Measurements from ENCODE around the gene ACLY. TPM values are rescaled to one million over a fixed set of nuclear protein-coding genes. Genes with fewer than 3 reads are reported as not detected.
"Not testable (repeated sequence)": the region's sequence is repeated elsewhere in the genome, so short reads cannot be mapped to it uniquely, and the experiment has no call there.

The ACLY gene
- total and polyA plus RNA-seq, 5 donors, result 23.0 to 50.8 (median 36.6) TPM

DNA sequence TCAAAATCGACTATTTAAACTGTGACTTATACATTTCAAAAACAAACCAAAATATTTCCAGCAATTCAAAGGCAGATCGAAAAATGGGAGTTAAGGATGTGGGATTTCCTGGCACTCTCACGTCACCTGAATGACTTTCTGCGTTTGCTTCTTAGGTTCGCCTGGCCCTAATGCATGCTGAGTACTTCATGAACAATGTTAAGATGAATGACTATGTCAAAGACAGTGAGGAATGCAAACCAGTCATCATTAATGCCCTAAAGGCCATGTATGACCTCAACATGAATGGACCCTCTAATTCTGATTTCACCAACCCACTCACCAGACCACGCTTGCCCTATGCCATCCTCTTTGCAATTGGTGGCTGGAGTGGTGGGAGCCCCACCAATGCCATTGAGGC lies 73.8 kb downstream of the ACLY start:
- intact Hi-C loops (cut with DNase I), result no loop called here

DNA sequence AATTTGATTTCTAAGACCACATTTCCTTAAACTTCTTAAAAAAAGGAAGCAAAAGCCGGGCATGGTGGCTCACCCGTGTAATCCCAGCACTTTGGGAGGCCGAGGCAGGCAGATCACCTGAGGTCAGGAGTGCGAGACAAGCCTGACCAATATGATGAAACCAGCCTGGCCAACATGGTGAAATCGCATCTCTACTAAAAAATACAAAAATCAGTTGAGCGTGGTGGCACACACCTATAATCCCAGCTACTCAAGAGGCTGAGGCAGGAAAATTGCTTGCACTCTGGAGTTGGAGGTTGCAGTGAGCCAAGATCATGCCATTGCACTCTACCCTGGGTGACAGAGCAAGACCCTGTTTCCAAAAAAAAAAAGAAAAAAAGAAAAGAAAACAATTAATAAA lies 78.0 kb downstream of the ACLY start:
- H3K4me3 ChIP-seq (ENCODE audit: low read length); intact Hi-C loops (cut with DNase I): not testable (repeated sequence)

More for the DNA sequence above, 73.8 kb downstream of the ACLY start:
- ATAC-seq (no peak), DNase-seq (no peak)
- WGBS, result 92% methylated on average over 6 of the region's 6 CpGs
- Histone ChIP-seq H3K9me3 (ENCODE audit: control insufficient read depth, low read length) (no peaks in the 10 kb centered on the region), H3K27ac (ENCODE audit: low read length) (no peak overlapping the region), H3K4me3 (ENCODE audit: low read length) (no peak overlapping the region), H3K4me1 (ENCODE audit: control insufficient read depth, insufficient read depth, low read length) (no peaks in the 10 kb centered on the region), H3K27me3 (ENCODE audit: control insufficient read depth, insufficient read depth) (no peaks in the 10 kb centered on the region)

GRCh38 chr17:41839448-41839847 lies 79.3 kb downstream of the ACLY start:
- H3K4me3 ChIP-seq (ENCODE audit: low read length); ATAC-seq; H3K27me3 ChIP-seq (ENCODE audit: control insufficient read depth, insufficient read depth); intact Hi-C loops (cut with DNase I); H3K4me1 ChIP-seq (ENCODE audit: control insufficient read depth, insufficient read depth, low read length); H3K27ac ChIP-seq (ENCODE audit: low read length); DNase-seq; H3K9me3 ChIP-seq (ENCODE audit: control insufficient read depth, low read length): not testable (repeated sequence)
- 99% methylated on average over 2 of the region's 2 CpGs for WGBS

More for the DNA sequence above, 78.0 kb downstream of the ACLY start:
- ATAC-seq; H3K27ac ChIP-seq (ENCODE audit: low read length); H3K9me3 ChIP-seq (ENCODE audit: control insufficient read depth, low read length); H3K4me1 ChIP-seq (ENCODE audit: control insufficient read depth, insufficient read depth, low read length); H3K27me3 ChIP-seq (ENCODE audit: control insufficient read depth, insufficient read depth); DNase-seq: not testable (repeated sequence)
- 87% methylated on average over 6 of the region's 6 CpGs for WGBS

- no peak within 1 kb of the TSS for H3K4me3 ChIP-seq (ENCODE audit: low read length)
- no peak within 1 kb of the TSS for H3K27ac ChIP-seq (ENCODE audit: low read length)
- no peaks in the 10 kb centered on the region for H3K27me3 ChIP-seq (ENCODE audit: control insufficient read depth, insufficient read depth)
- DNase-seq (no peak), ATAC-seq (no peak)
- intact Hi-C loops (cut with DNase I), result no loop called here
- no peaks in the 10 kb centered on the region for H3K9me3 ChIP-seq (ENCODE audit: control insufficient read depth, low read length)
- 94% methylated on average over 15 of the region's 15 CpGs for WGBS
- H3K4me1 ChIP-seq (ENCODE audit: control insufficient read depth, insufficient read depth, low read length), result no peaks in the 10 kb centered on the region
These were observed 80.8 kb downstream of the ACLY start, which contains the start of gene KLHL10 for GRCh38 chr17:41837761-41838538. Gene KLHL10, plus strand, starts transcription at chr17:41837825. Its CDS starts 108 bp downstream, at chr17:41837933.

DNA sequence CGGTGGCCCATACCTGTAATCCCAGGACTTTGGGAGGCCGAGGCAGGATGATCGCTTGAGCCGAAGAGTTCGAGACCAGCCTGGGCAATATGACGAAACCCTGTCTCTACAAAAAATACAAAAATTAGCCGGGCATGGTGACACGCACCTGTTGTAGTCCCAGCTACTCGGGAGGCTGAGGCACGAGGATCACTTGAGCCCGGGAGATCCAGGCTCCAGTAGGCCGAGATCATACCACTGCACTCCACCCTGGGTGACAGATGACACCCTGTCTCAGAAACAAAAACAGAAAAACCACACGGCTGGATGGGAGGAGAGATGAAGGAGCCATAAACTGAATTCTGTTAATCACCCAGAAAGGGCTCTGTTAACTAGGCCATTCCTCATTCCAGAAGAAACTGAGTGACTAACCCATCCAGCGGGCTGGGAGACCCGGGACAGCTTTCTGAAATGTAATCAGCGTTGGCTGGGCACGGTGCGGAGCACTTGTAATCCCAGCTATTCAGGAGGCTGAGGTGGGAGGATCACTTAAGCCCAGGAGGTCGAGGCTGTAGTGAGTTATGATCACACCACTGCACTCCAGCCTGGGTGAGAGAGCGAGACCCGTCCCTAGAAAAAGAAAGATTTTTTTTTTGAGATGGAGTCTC lies 82.1 kb downstream of the ACLY start:
- no peak for DNase-seq
- no peaks in the 10 kb centered on the region for H3K9me3 ChIP-seq (ENCODE audit: control insufficient read depth, low read length)
- WGBS, result 56% methylated on average over 21 of the region's 21 CpGs
- no peaks in the 10 kb centered on the region for H3K4me1 ChIP-seq (ENCODE audit: control insufficient read depth, insufficient read depth, low read length)
- H3K27ac ChIP-seq (ENCODE audit: low read length), result no peak overlapping the region
- H3K4me3 ChIP-seq (ENCODE audit: low read length), result peak overlapping the region; percentile 87
- ATAC-seq, result no peak
- intact Hi-C loops (cut with DNase I), result no loop called here
- H3K27me3 ChIP-seq (ENCODE audit: control insufficient read depth, insufficient read depth), result no peaks in the 10 kb centered on the region

DNA sequence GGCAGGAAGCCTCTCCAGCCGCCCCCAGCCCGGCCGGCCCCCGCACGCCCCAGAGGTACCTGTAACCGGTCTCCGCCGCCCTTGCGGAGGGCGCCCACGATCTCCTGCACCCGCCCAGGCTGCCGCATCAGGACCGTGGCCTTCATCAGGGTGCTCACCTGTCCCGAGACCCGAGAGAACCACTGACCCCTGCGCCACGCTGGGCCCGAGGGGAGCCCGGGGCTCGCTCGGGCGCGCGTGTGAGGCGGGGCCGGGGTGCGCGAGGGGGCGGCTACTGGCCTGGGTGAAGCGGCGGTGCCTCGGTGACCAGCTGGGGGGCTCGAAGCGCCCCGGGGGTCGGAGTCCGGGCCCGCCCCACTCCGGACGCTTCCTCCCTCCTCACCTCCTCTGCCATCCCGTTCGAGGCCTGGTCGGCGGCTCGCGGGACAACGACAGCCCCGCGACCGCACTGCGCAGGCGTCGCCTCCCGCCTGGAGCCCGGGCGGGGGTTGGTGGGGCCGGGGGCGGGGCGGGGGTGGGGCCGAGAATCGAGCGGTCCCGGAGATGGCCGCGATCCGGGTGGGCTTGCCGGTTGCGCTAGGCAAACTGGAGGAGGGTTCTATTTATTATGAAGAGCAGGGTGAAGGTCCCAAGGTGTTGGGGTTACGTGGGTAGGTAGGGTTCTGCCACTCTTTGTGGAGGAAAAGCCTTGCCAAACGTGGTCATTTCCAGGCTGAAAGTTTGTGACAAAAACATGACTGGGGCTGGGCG lies 82.8 kb downstream of the ACLY start, which contains the start of gene NT5C3B:
Gene NT5C3B (minus strand): TSS at position 433 of the 750 bp plus-strand sequence. CDS start 39 bp downstream, at position 394.
- Histone ChIP-seq H3K4me1 (ENCODE audit: control insufficient read depth, insufficient read depth, low read length) (no peaks in the 10 kb centered on the region), H3K27ac (ENCODE audit: low read length) (peak within 1 kb of the TSS; percentile 11), H3K9me3 (ENCODE audit: control insufficient read depth, low read length) (no peaks in the 10 kb centered on the region), H3K27me3 (ENCODE audit: control insufficient read depth, insufficient read depth) (no peaks in the 10 kb centered on the region), H3K4me3 (ENCODE audit: low read length) (peak within 1 kb of the TSS; percentile 87)
- intact Hi-C loops (cut with DNase I), result no loop called here
- ATAC-seq, result peak; percentile 94 to 96
- under 1% methylated on average over 72 of the region's 72 CpGs for WGBS
- peak; percentile 70 to 89 (median 89) for DNase-seq

- Histone ChIP-seq H3K4me3 (ENCODE audit: low read length) (peak overlapping the region; percentile 87), H3K27ac (ENCODE audit: low read length) (no peak overlapping the region), H3K9me3 (ENCODE audit: control insufficient read depth, low read length) (no peaks in the 10 kb centered on the region), H3K27me3 (ENCODE audit: control insufficient read depth, insufficient read depth) (no peaks in the 10 kb centered on the region), H3K4me1 (ENCODE audit: control insufficient read depth, insufficient read depth, low read length) (no peaks in the 10 kb centered on the region)
- no peak for DNase-seq
- 12% methylated on average over 13 of the region's 13 CpGs for WGBS
- intact Hi-C loops (cut with DNase I), result no loop called here
- ATAC-seq, result peak; percentile 54 to 60
These were observed 83.4 kb downstream of the ACLY start for GRCh38 chr17:41835214-41835799.

DNA sequence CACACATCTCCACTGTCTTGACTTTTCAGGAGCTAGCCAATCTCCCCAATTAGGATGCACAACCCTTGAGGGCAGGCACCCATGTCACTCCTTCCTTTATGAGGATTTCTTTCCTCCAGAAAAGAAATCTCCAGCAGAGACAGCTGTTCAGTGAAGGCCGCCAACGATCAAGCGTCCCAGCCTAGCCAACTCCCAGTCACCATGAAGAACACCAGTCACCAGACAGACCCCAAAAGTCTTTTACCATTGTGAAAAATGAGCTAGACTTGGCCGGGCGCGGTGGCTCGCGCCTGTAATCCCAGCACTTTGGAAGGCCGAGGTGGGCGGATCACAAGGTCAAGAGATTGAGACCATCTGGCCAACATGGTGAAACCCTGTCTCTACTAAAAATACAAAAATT lies 88.8 kb downstream of the ACLY start:
- intact Hi-C loops (cut with DNase I); DNase-seq; H3K27ac ChIP-seq (ENCODE audit: low read length); H3K27me3 ChIP-seq (ENCODE audit: control insufficient read depth, insufficient read depth); H3K4me3 ChIP-seq (ENCODE audit: low read length); H3K9me3 ChIP-seq (ENCODE audit: control insufficient read depth, low read length); H3K4me1 ChIP-seq (ENCODE audit: control insufficient read depth, insufficient read depth, low read length); ATAC-seq: not testable (repeated sequence)
- 83% methylated on average over 10 of the region's 10 CpGs for WGBS

GRCh38 chr17:41825175-41825845 lies 93.4 kb downstream of the ACLY start:
- intact Hi-C loops (cut with DNase I), result no loop called here
- H3K9me3 ChIP-seq (ENCODE audit: control insufficient read depth, low read length), result no peaks in the 10 kb centered on the region
- WGBS, result 90% methylated on average over 19 of the region's 19 CpGs
- H3K4me3 ChIP-seq (ENCODE audit: low read length), result no peak overlapping the region
- no peak overlapping the region for H3K27ac ChIP-seq (ENCODE audit: low read length)
- DNase-seq (peak in 1 of 3 donors; percentile 10), ATAC-seq (peak in 1 of 2 donors; percentile 9)
- H3K4me1 ChIP-seq (ENCODE audit: control insufficient read depth, insufficient read depth, low read length), result no peaks in the 10 kb centered on the region
- no peaks in the 10 kb centered on the region for H3K27me3 ChIP-seq (ENCODE audit: control insufficient read depth, insufficient read depth)

- 60% methylated on average over 7 of the region's 7 CpGs for WGBS
- DNase-seq (no peak), ATAC-seq (no peak)
- intact Hi-C loops (cut with DNase I), result no loop called here
- no peak overlapping the region for H3K27ac ChIP-seq (ENCODE audit: low read length)
- no peaks in the 10 kb centered on the region for H3K9me3 ChIP-seq (ENCODE audit: control insufficient read depth, low read length)
- no peaks in the 10 kb centered on the region for H3K4me1 ChIP-seq (ENCODE audit: control insufficient read depth, insufficient read depth, low read length)
- H3K4me3 ChIP-seq (ENCODE audit: low read length), result no peak overlapping the region
- no peaks in the 10 kb centered on the region for H3K27me3 ChIP-seq (ENCODE audit: control insufficient read depth, insufficient read depth)
These were observed 94.7 kb downstream of the ACLY start for GRCh38 chr17:41824086-41824485.
